ENCODE results near the gene RAB40A.
"Not testable (repeated sequence)": the region's sequence is repeated elsewhere in the genome, so short reads cannot be mapped to it uniquely, and the experiment has no call there.

The RAB40A gene

GRCh38 chrX:103461156-103461555, 58.1 kb downstream of the RAB40A start:
- DNase-seq (ENCODE audit: low read depth) = no peak

- DNase-seq (ENCODE audit: low read depth) = not testable (repeated sequence)
These were observed 59.1 kb downstream of the RAB40A start for GRCh38 chrX:103460001-103460755.

GRCh38 chrX:103453655-103454054, 65.6 kb downstream of the RAB40A start:
- no peak for DNase-seq (ENCODE audit: low read depth)
